ENCODE measurements around the gene SCLY.

DNA sequence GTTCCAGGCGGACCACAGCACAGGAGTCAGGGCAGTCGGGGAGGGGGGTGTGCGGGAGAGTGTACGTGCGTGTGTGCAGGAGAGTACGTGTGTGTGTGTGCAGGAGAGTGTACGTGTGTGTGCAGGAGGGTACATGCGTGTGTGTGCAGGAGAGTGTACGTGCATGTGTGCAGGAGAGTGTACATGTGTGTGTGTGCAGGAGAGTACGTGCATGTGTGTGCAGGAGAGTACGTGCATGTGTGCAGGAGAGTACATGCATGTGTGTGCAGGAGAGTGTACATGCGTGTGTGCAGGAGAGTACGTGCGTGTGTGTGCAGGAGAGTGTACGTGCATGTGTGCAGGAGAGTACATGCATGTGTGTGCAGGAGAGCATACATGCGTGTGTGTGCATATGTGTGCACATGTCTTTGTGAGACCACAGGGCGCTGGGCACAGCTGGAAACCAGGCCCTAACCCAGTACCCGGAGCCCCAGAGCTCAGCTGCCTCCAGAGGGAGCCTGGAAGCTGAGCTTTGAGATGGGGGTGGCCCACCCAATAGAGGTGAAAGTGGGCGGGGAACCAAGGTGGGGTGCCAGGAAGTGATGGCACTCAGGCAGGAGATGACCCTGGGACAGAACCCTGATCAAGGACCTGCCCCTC, 63.8 kb downstream of the SCLY start:
- TF ChIP-seq POLR2A (IDR thresholded peaks at IDR 0.05; ENCODE audit: low read depth, low read length) (no peak), POLR2AphosphoS5 (IDR thresholded peaks at IDR 0.05; ENCODE audit: low read depth, low read length) (no peak), SPI1 (IDR thresholded peaks at IDR 0.05; ENCODE audit: low read depth, low read length) (no peak)
